ENCODE measurements around the gene TCF4.

- TF ChIP-seq CTCF (IDR thresholded peaks at IDR 0.05) (no peak), EP300 (IDR thresholded peaks at IDR 0.05) (no peak)
Observed at GRCh38 chr18:55608497-55608896, 20.5 kb upstream of the TCF4 start.

Measured in upper lobe of left lung (tissue), 4 donors.